OCI-LY7 (cell line): ENCODE data around the gene SART3. TPM values are rescaled to one million over a fixed set of nuclear protein-coding genes. Genes with fewer than 3 reads are reported as not detected.

Experiments used
- BruUV-seq: library from RNA; stranded (reverse); fragments of 400-500 nt; replicated peaks from 2 replicates; lab custom pipeline; 2021; lab: Mats Ljungman, UMichigan
- CTCF ChIA-PET: fragments of 300-600 bp; sonication (Branson Sonifier 250); formaldehyde crosslinking; loops from one replicate; lab custom pipeline; 2022; ENCODE audit warnings: antibody characterized with exemption; ENCODE audit not compliant: unreplicated experiment; lab: Charles Lee
- POLR2A ChIA-PET: fragments of 300-600 bp; sonication (Branson Sonifier 250); formaldehyde crosslinking; loops from one replicate; lab custom pipeline; 2022; ENCODE audit warnings: antibody characterized with exemption; lab: Charles Lee
- DNase-seq: peaks from one replicate; pipeline ENCODE4 v3.0.0-alpha.2; 2015; ENCODE audit warnings: low spot score
- H2AFZ ChIP-seq: fragments of 200-600 bp; sonication (generic), shearing (Covaris generic); 2 replicates; pipeline ENCODE4 v1.6.1; 2014; ENCODE audit warnings: mild to moderate bottlenecking, antibody characterized with exemption, low read length, moderate library complexity
- H3K27ac ChIP-seq: fragments of 200-600 bp; sonication (generic); 2 replicates; pipeline ENCODE4 v1.5.1; 2014; ENCODE audit warnings: mixed run types, low read depth, mild to moderate bottlenecking, moderate library complexity, low read length, inconsistent platforms; ENCODE audit not compliant: poor library complexity, severe bottlenecking
- H3K36me3 ChIP-seq: fragments of 200-600 bp; sonication (generic); 2 replicates; pipeline ENCODE4 v1.6.1; 2014; ENCODE audit warnings: mild to moderate bottlenecking, antibody characterized with exemption, low read length, moderate library complexity, mixed read lengths; ENCODE audit not compliant: insufficient read depth
- H3K4me1 ChIP-seq: fragments of 200-600 bp; sonication (generic); 2 replicates; pipeline ENCODE4 v1.5.1; 2014; ENCODE audit warnings: mild to moderate bottlenecking, low read length; ENCODE audit not compliant: insufficient read depth, poor library complexity, severe bottlenecking
- H3K4me2 ChIP-seq: fragments of 200-600 bp; sonication (generic); 2 replicates; pipeline ENCODE4 v1.6.1; 2014; ENCODE audit warnings: mild to moderate bottlenecking, low read length
- H3K4me3 ChIP-seq: fragments of 200-600 bp; sonication (generic); 2 replicates; pipeline ENCODE4 v1.5.1; 2014; ENCODE audit warnings: mild to moderate bottlenecking, low read depth, low read length; ENCODE audit not compliant: poor library complexity, severe bottlenecking
- H3K79me2 ChIP-seq: fragments of 200-600 bp; sonication (generic); 2 replicates; pipeline ENCODE4 v1.6.1; 2016; ENCODE audit warnings: low read depth, mild to moderate bottlenecking, low read length, moderate library complexity, mixed read lengths; ENCODE audit not compliant: insufficient read depth
- H3K9me2 ChIP-seq: fragments of 200-600 bp; sonication (generic); 2 replicates; pipeline ENCODE4 v1.6.1; 2016; ENCODE audit warnings: mild to moderate bottlenecking, low read length, mixed read lengths; ENCODE audit not compliant: insufficient read depth
- H3K9me3 ChIP-seq: fragments of 200-600 bp; sonication (generic); 2 replicates; pipeline ENCODE4 v1.6.1; 2014; ENCODE audit warnings: mild to moderate bottlenecking, mixed run types, low read length, mixed read lengths
- H4K20me1 ChIP-seq: fragments of 200-600 bp; sonication (generic); 2 replicates; pipeline ENCODE4 v1.6.1; 2014; ENCODE audit warnings: mild to moderate bottlenecking, antibody characterized with exemption, low read length, moderate library complexity, mixed read lengths; ENCODE audit not compliant: insufficient read depth
- EZH2phosphoT487 ChIP-seq: fragments of 200-600 bp; sonication (generic); IDR thresholded peaks from 2 replicates; pipeline ENCODE4 v1.6.1; 2018; ENCODE audit warnings: low read depth, borderline replicate concordance, mild to moderate bottlenecking, mixed run types, antibody characterized with exemption, low read length, moderate library complexity, mixed read lengths
- intact Hi-C: fragments of 100-400 bp; cut with micrococcal nuclease; formaldehyde crosslinking; loops from one replicate; pipeline ENCODE4 v1.10.0; 2022; ENCODE audit not compliant: unreplicated experiment
- total RNA-seq, 2 experiments: library from RNA; depleted of rRNA in 1 of 2; stranded (reverse); fragments of >200 nt in 1 of 2; shearing (Covaris generic) in 1 of 2; gene quantifications; 2 replicates each; pipeline ENCODE4 v1.2.3, GENCODE V29; 2014 to 2022
- TF ChIP-seq, protein P1 (sequence below): fragments of 200-600 bp; sonication (generic); conservative IDR thresholded peaks from 2 replicates; pipeline ENCODE4 v1.5.1; 2014; ENCODE audit warnings: mild to moderate bottlenecking, antibody characterized with exemption, low read length, moderate library complexity, mixed read lengths

Gene SART3
- total RNA-seq, 2 experiments from 2014 or later, result 143 to 211 TPM

DNA sequence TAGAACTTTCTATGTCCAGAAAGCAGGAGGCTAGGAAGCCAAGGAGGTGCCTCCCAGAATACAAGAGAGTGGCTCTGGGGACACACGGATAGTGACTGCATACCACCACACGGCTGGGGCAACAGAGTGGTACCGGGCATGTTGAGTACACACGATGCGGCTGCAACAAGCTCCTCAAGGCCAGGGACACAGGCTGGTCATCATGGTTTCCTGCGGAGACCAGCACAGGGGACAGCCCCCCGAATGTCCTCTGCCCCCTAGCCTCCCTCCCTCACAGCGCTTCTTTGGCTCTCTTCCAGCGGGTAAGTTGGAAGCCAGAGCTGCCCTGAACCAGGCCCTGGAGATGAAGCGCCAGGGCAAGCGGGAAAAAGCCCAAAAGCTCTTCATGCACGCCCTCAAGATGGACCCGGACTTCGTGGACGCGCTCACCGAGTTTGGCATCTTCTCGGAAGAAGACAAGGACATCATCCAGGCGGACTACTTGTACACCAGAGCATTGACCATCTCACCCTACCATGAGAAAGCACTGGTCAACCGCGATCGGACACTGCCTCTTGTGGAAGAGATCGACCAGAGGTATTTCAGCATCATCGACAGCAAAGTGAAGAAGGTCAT is 42.8 kb downstream of the SART3 start:
- DNase-seq, result no peak
- H3K27ac ChIP-seq, result no peak overlapping the region
- H4K20me1 ChIP-seq, result no peaks in the 10 kb centered on the region
- CTCF ChIA-PET, result no interaction called here
- no peaks in the 10 kb centered on the region for H3K79me2 ChIP-seq
- POLR2A ChIA-PET, result no interaction called here
- intact Hi-C loops, result loop anchor here (5.0 to 10.0 kb wide), 3 partner anchors 99 to 753 kb away; partner anchors contain the start of gene PRDM4
- H3K4me3 ChIP-seq, result no peak overlapping the region
- no peak overlapping the region for H2AFZ ChIP-seq
- TF ChIP-seq, protein P1, sequence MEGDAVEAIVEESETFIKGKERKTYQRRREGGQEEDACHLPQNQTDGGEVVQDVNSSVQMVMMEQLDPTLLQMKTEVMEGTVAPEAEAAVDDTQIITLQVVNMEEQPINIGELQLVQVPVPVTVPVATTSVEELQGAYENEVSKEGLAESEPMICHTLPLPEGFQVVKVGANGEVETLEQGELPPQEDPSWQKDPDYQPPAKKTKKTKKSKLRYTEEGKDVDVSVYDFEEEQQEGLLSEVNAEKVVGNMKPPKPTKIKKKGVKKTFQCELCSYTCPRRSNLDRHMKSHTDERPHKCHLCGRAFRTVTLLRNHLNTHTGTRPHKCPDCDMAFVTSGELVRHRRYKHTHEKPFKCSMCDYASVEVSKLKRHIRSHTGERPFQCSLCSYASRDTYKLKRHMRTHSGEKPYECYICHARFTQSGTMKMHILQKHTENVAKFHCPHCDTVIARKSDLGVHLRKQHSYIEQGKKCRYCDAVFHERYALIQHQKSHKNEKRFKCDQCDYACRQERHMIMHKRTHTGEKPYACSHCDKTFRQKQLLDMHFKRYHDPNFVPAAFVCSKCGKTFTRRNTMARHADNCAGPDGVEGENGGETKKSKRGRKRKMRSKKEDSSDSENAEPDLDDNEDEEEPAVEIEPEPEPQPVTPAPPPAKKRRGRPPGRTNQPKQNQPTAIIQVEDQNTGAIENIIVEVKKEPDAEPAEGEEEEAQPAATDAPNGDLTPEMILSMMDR, result no peak
- no peak for TF ChIP-seq EZH2phosphoT487
- BruUV-seq, result no TSS peak
- H3K4me1 ChIP-seq, result peaks cover 9% of the 10 kb centered on the region
- no peaks in the 10 kb centered on the region for H3K9me3 ChIP-seq
- no peak overlapping the region for H3K4me2 ChIP-seq
- H3K9me2 ChIP-seq, result no peaks in the 10 kb centered on the region
- H3K36me3 ChIP-seq, result peaks cover 65% of the 10 kb centered on the region

DNA sequence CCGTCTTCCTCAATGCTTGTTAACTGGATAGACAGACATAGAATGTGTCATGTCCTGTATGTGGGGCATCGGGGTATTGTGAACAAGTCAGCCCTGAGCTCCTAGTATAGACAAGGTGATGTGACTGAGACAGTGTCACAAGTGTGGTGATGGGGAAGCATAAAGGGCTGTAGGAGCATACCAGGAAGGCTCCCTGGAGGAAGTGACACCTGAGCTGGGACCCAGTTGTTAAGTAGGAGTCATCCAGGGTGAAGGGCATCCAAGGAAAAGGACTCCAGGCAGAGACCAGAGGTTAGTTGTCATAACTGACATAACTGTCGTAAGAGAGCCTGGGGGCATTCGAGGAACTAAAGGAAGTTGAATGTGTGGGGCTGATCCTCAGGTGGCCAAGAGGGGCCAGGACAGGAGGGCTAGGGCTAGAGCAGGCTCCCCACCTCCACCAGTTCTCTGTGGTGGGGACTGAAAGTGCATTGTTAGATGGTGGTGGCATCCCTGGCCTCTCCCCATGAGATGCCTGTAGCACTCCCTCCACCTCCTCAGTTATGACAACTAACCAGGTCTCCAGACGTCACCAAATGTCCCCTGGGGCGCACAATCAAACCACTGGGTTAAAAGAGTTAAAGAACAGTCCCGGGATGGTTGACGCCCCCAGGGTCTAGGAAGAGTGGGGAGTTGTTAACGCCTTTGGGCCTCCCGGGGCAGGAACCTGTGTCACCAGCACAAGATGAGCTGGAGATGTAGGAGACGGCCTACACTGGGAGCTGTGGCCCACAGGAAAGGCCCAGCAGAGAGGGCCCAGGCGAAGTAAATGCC is 43.5 kb downstream of the SART3 start:
- Histone ChIP-seq H3K4me2 (no peak overlapping the region), H3K9me2 (no peaks in the 10 kb centered on the region), H3K36me3 (peaks cover 58% of the 10 kb centered on the region), H3K4me1 (peaks cover 9% of the 10 kb centered on the region), H3K79me2 (no peaks in the 10 kb centered on the region), H4K20me1 (no peaks in the 10 kb centered on the region), H3K27ac (no peak overlapping the region), H3K4me3 (no peak overlapping the region), H2AFZ (no peak overlapping the region), H3K9me3 (no peaks in the 10 kb centered on the region)
- ChIA-PET CTCF (no interaction called here), POLR2A (interaction anchor here (0.7 kb wide), 1 partner anchor 875 kb away, joined by 3 read pairs; no protein-coding TSS in a partner anchor)
- no TSS peak for BruUV-seq
- TF ChIP-seq, protein P1, result no peak
- no peak for TF ChIP-seq EZH2phosphoT487
- no peak for DNase-seq
- intact Hi-C loops, result loop anchor here (5.0 to 10.0 kb wide), 3 partner anchors 100 to 753 kb away; partner anchors contain the start of gene PRDM4
